CD4-positive, alpha-beta T cell treated with Interleukin-12 subunit alpha and Interleukin-12 subunit beta, for 1 hour (primary cell): ENCODE results near the gene PRKAB2.
"Not testable (repeated sequence)": the region's sequence is repeated elsewhere in the genome, so short reads cannot be mapped to it uniquely, and the experiment has no call there.

Source experiments
- DNase-seq: peaks from one replicate; pipeline ENCODE4 v3.0.0-alpha.2; 2020

PRKAB2 gene

DNA sequence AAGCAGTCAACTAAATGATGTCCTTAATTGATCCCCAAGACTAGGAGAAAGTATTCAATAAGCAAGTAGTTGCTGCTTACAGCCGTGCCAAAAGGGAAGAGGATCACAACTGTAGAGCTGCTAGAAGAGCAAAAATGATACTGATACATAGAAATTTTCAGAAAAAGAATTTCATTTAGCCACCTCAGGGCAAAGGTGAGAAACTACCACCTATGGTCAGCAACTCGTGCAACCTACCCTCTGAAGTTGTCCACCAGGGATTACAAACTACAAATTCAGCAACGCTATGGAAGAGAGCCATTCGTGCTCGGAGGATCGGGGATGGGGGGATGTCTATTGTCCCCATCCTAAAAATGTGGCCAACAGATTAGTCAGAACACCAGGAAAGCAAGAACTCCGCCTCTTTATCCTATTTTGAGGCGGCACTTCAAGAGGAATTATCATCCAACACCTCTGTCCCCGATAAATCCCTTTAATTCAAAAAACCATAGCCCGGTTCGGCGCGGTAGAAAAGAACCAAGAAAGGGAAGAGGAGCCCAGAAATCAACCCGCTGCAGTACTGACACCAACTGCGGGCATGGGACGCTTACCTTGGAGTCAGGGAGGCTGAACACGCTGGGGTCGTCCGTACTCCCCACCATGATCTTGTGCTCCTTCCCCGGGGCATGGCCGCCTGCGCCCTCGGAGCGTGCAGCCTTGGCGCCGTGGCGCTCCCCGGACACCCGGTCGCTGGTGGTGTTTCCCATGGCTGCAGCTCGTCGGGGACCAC lies 687 bp downstream of the PRKAB2 start:
- peak; percentile 5 for DNase-seq

DNA sequence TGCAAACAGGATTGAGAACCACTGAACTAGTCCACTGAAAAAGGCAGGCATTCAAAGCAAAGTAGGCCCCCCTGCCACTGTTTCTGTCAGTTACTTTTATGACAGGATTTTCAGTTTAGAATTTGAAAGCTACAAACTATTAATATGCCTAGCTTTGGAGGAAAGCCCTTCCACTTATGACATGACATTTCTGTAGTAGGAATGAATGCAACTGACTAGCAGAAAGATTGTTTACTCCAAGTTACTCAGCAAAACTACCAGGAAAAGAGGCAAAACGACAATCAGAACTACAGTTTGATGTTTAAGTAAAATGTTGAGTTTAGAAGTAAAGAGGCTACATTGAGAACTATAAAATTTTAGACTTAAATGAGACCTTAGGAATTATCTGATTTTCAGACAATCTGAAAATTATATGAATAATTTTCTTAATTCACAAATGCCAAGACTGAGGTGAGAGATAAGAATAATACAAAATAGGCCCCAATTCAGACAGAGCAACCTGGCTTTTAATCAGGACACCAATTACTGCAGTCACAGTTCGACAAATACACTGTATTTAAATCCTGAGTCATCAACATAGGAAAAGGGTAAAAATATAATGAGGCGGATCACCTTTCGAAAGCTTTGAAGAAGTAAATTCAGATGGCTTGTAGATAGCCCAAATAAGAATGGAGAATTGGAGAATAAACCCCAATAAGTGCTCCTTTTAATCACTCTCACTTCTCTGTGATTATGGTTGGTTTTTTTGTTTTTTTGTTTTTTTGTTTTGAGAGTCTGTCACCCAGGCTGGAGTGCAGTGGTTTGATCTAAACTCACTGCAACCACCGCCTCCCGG lies 2.2 kb downstream of the PRKAB2 start:
- DNase-seq = no peak

DNA sequence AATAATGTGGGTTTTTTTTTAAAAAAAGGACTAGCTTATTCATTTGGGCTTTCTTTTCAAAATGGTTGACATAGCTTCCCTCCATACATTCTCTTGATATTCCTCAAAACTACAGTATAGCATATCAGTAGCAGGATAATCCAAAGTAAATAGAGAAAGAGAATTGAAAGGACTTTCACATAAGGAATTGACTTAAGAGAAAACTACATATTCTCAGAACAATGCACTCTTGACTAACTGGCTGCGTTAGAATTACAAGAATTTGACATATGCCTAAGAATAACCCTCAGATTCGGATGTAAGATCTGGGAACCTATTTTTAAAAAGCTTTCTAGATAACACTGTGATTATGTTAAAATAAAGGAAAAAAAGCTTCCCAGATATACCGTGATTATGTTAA lies 3.1 kb downstream of the PRKAB2 start:
- no peak for DNase-seq

DNA sequence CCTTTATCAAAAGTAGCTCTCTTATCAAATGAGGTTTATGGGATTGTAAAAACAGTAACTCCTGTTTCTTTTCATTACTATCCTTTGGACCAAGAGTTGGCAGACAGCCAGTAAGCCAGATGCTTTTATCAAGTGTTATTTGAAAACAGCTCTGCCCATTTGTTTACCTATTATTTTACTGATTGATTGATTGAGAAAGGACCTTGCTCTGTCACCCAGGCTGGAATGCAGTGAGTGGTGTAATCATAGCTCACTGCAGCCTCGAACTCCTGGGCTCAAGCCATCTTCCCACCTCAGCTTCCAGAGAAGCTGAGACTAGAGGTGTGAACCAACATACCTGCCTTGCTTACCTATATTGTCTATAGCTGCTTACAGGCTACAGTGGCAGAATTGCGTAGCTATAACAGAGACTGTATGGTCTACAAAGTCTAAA lies 3.6 kb downstream of the PRKAB2 start:
- DNase-seq = no peak

DNA sequence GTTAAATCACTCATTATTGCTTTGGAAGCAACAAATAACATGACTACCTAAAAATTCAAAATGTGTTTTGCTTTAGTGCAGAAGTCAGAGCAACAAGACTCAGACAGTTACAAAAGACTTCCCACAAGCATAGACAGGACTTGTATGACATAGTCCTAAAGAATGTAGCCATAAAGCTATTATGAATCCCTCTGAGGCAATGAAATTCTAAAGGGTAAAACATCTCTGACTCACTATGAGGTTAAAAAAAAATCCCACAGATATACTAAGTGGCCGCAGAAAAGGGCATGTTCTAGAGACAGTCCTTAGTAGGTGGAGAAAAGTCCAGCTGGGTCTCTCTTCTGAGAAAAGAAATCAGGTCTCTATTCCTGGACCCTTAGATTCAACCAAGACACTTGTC lies 4.9 kb downstream of the PRKAB2 start:
- DNase-seq = no peak

DNA sequence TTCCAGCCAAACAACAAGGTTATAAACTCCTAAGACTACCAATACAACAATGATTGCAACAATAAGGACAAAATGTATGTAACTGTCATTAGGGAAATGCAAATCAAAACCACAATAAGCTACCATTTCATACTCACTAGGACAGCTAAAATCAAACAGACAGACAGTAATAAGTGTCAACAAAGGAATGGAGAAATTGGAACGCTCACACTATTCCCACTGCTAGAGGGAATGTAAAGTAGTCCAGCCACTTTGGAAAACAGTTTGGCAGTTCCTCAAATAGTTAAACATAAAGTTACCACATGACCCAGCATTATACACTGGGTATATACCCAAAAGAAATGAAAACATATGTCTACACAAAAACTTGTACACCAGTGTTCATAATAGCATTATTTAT lies 9.3 kb downstream of the PRKAB2 start:
- DNase-seq = no peak

GRCh38 chr1:147162093-147162492 lies 10.2 kb downstream of the PRKAB2 start:
- DNase-seq = no peak

DNA sequence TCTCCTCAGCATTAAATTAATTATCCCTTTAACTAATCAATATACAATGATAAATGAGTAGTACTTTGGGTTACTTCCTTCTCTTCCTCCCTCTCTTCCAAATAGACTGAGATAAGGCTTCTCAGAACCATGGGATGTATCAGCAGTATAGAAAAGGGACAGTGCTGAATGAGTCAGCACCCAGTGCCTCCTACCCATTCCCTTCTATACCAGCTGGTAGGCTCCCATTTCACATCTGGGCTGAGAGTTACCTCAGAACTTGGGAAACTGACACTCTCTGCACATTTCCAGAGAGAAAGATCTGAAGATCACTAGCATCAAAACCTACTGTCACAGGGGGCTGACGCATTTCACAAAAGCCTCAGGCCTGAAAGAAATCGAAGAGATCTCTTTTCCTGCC lies 15.2 kb downstream of the PRKAB2 start:
- not testable (repeated sequence) for DNase-seq

DNA sequence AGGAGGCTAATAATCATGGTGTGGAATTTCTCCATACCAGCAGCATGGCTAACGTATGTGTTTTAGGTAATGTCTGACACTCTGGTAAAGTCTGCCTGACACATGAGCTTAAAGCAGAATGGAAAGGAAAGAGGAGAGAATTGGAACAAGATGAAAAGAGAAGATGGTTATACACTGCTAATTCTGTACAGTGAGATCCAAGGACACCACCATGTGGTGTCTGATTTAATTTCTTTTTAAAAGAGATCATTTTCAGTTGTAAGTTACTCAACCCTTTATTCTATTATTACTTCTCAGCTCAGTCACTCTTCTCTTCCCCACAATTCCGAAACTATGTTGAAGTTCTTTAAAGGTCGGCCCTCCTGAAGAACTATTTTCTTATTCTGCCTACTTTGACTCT lies 15.6 kb downstream of the PRKAB2 start:
- DNase-seq = no peak

- no peak for DNase-seq
Observed at GRCh38 chr1:147152772-147153171, 19.5 kb downstream of the PRKAB2 start.

GRCh38 chr1:147151244-147151643 lies 21.0 kb downstream of the PRKAB2 start:
- no peak for DNase-seq

DNA sequence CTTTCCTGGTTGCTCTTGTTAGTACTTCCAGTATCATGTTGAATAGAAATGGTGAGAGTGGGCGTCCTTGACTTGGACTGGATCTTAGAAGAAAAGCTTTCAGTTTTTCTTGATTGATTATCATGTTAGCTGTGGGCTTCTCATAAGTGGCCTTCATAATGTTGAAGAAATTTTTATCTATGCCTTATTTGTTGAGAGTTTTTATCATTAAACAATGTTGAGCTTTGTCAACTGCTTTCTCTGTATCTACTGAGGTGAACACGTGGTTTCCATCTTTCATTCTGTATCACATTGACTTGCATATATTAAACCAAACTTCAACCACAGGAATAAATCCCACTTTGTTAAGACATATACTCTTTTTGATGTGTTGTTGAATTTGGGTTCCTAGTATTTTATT lies 29.4 kb downstream of the PRKAB2 start:
- no peak for DNase-seq

DNA sequence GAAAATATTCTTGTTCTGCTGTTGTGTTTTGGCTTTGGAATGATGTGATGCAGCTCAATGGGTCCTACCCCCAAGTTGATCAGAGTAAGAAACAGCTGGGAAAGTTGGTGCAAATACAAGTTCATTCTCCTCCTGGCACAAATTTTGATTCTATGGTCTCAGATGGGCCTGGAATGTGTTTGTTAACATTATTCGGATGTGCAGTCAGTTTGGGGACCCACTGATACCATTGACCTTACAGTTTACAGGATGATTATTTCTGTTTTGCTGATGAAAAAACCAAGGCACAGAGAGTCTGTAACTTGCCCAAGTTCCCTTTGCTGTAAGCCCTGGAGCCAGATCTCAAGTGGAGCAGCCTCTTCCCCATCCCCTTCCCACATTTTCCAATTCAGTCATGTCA lies 41.5 kb downstream of the PRKAB2 start:
- DNase-seq = not testable (repeated sequence)

- DNase-seq = no peak
Observed at GRCh38 chr1:147129116-147129873, 43.0 kb downstream of the PRKAB2 start.

- DNase-seq = no peak
Observed at GRCh38 chr1:147124266-147124665, 48.0 kb downstream of the PRKAB2 start.

GRCh38 chr1:147117109-147117508 lies 55.2 kb downstream of the PRKAB2 start:
- DNase-seq = no peak

DNA sequence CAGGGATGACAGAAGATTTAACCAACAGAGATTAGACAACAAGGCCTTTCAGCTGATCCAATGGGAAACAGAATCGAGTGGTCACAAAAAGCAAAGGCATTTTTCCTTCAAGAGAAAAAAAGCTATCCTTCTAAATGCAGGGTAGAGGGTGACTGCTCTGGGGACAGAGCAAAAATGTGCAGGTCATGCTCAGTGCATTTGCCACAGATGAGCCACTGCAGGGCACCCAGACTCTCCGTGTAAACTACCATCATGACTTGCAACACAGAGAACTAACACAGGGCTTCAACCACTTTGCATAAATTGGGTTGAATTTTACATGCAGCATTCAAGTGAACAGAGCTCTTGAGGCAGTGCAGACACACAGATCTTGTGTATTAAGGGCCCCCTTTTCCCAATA lies 56.8 kb downstream of the PRKAB2 start:
- no peak for DNase-seq

DNA sequence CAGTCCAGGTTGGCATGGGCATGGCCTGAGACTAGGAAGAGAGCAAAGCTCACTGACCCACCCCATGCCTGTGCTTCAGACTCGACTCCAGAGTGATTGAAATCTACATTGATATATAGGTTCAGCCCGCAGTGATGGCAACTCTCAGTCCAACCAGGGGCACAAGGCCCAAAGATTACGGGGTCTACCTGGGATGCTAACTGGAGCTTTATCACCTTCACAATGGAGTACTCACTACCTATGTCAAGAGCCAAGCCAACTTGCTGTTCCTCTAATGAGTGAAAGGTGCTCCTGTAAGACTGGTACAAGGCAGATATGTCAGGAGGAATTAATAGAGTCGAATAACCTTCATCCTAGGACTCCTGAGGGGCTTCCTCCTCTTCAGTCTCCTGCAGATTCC lies 57.2 kb downstream of the PRKAB2 start:
- DNase-seq = not testable (repeated sequence)

DNA sequence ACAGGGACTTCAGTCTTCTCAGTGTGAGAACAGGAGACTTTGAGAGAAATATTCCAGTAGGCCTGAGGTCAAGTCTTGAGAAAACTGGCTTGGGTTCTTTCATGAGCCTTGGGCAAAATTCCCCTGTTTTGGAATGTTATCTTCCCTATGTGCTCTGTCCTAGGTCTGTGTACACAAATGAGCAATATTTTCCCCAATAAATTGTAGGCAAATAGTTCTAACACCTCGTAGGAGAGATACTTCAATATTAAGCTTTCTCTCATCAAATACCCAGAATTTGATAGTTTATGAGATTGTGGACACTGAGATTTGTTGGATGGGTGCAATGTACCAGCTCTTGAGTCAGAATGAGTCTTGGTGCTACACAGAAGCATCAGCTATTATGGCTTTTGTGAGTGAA lies 57.9 kb downstream of the PRKAB2 start:
- not testable (repeated sequence) for DNase-seq

- no peak for DNase-seq
Observed at GRCh38 chr1:147111381-147112130, 60.7 kb downstream of the PRKAB2 start.

GRCh38 chr1:147110872-147111271 lies 61.4 kb downstream of the PRKAB2 start:
- DNase-seq = no peak

- no peak for DNase-seq
Observed at GRCh38 chr1:147110434-147110833, 61.8 kb downstream of the PRKAB2 start.

DNA sequence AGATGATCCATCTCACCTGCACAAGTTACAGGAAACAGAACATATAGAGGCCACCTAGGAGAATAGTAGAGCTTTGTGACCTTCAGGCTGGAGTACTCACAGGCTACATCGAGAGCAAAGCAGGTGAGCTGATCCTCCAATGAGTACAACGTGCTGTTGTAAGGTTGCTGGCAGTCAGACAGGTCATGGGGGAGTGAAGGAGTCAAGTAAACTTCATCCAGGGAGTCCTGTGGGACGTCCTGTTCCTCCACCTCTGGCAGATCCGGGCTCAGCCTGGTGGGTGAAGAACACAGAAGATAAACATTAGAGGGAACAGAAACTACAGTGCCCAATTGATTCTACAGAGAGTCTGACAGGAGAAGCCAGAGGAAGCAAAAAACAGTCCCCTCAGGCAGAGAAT lies 62.5 kb downstream of the PRKAB2 start:
- DNase-seq = no peak
